ENCODE measurements around the gene GDF10. TPM values are rescaled to one million over a fixed set of nuclear protein-coding genes. Genes with fewer than 3 reads are reported as not detected.

GDF10 gene
- total and polyA plus RNA-seq, 7 donors: 0.03 to 0.58 (median 0.14) TPM; not detected in 2

- no peak for TF ChIP-seq CTCF (IDR thresholded peaks at IDR 0.05)
- intact Hi-C loops (cut with DNase I): no loop called here
- DNase-seq (no peak), ATAC-seq (no peak)
- no peak overlapping the region for H3K4me3 ChIP-seq
- H3K4me1 ChIP-seq: no peaks in the 10 kb centered on the region
- H3K27me3 ChIP-seq (ENCODE audit: insufficient read depth in 3 of 3, low read length in 2 of 3): peaks cover 0 to 3% (median 0%) of the 10 kb centered on the region in 3 donors
- no peak overlapping the region for H3K27ac ChIP-seq
- WGBS, 3 donors: 76 to 81% (median 76%) methylated on average over 9 of the region's 9 CpGs
- H3K36me3 ChIP-seq (ENCODE audit: insufficient read depth in 1 of 2, low read depth in 1 of 2): no peaks in the 10 kb centered on the region
- H3K9me3 ChIP-seq: no peaks in the 10 kb centered on the region
These were observed 39.4 kb upstream of the GDF10 start for GRCh38 chr10:47260505-47261111.

- H3K4me3 ChIP-seq: no peak overlapping the region
- WGBS, 3 donors: 91 to 100% (median 100%) methylated on average over 1 of the region's 1 CpG
- H3K9me3 ChIP-seq: no peaks in the 10 kb centered on the region
- no peak for DNase-seq
- intact Hi-C loops (cut with DNase I): no loop called here
- no peaks in the 10 kb centered on the region for H3K4me1 ChIP-seq
- H3K27ac ChIP-seq: no peak overlapping the region
- no peaks in the 10 kb centered on the region for H3K36me3 ChIP-seq (ENCODE audit: insufficient read depth in 1 of 2, low read depth in 1 of 2)
- ATAC-seq: no peak
- peaks cover 0 to 3% (median 0%) of the 10 kb centered on the region in 3 donors for H3K27me3 ChIP-seq (ENCODE audit: insufficient read depth in 3 of 3, low read length in 2 of 3)
- no peak for TF ChIP-seq CTCF (IDR thresholded peaks at IDR 0.05)
These were observed 38.9 kb upstream of the GDF10 start for GRCh38 chr10:47261121-47261520.

- no peak for ATAC-seq
These were observed 38.4 kb upstream of the GDF10 start for GRCh38 chr10:47261556-47261955.

GRCh38 chr10:47262606-47263533, 37.1 kb upstream of the GDF10 start:
- Histone ChIP-seq H3K4me1 (no peaks in the 10 kb centered on the region), H3K4me3 (no peak overlapping the region), H3K27me3 (ENCODE audit: insufficient read depth in 3 of 3, low read length in 2 of 3) (peaks cover 0 to 3% (median 0%) of the 10 kb centered on the region in 3 donors), H3K27ac (no peak overlapping the region), H3K9me3 (no peaks in the 10 kb centered on the region), H3K36me3 (ENCODE audit: insufficient read depth in 1 of 2, low read depth in 1 of 2) (no peaks in the 10 kb centered on the region)
- no peak for ATAC-seq
- 69 to 73% (median 72%) methylated on average over 5 of the region's 5 CpGs for WGBS, 3 donors
- intact Hi-C loops (cut with DNase I): no loop called here
- DNase-seq: no peak
- no peak for TF ChIP-seq CTCF (IDR thresholded peaks at IDR 0.05)

More at GRCh38 chr10:47261556-47261955, 38.4 kb upstream of the GDF10 start:
- Histone ChIP-seq H3K4me3 (no peak overlapping the region), H3K4me1 (no peaks in the 10 kb centered on the region), H3K27ac (no peak overlapping the region), H3K9me3 (no peaks in the 10 kb centered on the region), H3K27me3 (ENCODE audit: insufficient read depth in 3 of 3, low read length in 2 of 3) (peaks cover 0 to 3% (median 0%) of the 10 kb centered on the region in 3 donors), H3K36me3 (ENCODE audit: insufficient read depth in 1 of 2, low read depth in 1 of 2) (no peaks in the 10 kb centered on the region)
- intact Hi-C loops (cut with DNase I): no loop called here
- no peak for DNase-seq
- no peak for TF ChIP-seq CTCF (IDR thresholded peaks at IDR 0.05)
- WGBS, 3 donors: 76 to 89% (median 76%) methylated on average over 5 of the region's 5 CpGs
